NCI-H1417 (cell line): ENCODE results near the gene LGALS3BP.
"Not testable (repeated sequence)": the region's sequence is repeated elsewhere in the genome, so short reads cannot be mapped to it uniquely, and the experiment has no call there.

Experiments used
- DNase-seq, 3 experiments: peaks; one replicate each; lab custom pipeline; 2025; lab: John Stamatoyannopoulos, UW

The LGALS3BP gene, protein sequence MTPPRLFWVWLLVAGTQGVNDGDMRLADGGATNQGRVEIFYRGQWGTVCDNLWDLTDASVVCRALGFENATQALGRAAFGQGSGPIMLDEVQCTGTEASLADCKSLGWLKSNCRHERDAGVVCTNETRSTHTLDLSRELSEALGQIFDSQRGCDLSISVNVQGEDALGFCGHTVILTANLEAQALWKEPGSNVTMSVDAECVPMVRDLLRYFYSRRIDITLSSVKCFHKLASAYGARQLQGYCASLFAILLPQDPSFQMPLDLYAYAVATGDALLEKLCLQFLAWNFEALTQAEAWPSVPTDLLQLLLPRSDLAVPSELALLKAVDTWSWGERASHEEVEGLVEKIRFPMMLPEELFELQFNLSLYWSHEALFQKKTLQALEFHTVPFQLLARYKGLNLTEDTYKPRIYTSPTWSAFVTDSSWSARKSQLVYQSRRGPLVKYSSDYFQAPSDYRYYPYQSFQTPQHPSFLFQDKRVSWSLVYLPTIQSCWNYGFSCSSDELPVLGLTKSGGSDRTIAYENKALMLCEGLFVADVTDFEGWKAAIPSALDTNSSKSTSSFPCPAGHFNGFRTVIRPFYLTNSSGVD

DNA sequence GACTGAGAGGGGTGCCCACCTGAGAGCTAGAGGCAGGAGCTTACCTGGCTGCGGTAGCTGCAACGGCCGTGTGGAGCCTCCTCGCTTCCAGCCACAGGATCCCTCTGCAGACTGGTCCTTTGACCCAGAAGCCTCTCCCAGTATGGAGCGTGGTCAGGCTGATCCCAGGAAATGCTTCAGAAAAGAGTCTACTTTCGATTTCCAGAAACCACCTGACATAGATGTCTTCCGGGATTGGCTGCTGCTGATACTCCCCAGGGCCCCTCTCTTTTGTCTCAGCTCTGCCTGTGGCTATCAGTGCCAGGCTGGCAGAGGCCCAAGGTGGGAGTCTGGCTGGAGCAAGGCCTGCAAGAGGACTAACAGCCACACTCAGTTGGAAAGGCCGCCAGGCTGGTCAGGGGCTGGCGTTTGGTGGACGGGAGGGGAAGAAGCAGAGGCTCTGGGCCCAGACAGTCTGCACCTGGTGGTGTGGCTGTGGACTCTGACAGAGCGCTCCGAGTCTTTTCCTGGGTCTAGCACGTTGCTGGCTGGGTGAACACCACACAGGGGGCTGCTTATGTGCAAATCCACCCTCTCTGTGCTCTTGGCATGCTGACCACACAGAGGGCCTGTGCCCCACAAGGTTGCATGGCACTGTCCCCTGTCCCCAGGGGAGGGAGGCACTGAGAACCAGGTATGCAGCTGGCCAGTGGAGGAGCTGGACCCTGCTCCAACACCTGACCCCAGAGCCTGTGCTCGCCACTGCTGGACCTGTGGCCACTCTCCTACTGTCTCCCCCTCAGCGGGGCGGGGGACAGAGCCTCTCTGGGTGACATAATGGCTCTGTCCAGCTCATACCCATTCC is at the start of gene LGALS3BP:
LGALS3BP (minus strand) TSS at position 144 of the 844 bp plus-strand sequence. CDS start 2,732 bp downstream, outside the sequence.
- DNase-seq = peak; percentile 81 to 95 (median 91)

DNA sequence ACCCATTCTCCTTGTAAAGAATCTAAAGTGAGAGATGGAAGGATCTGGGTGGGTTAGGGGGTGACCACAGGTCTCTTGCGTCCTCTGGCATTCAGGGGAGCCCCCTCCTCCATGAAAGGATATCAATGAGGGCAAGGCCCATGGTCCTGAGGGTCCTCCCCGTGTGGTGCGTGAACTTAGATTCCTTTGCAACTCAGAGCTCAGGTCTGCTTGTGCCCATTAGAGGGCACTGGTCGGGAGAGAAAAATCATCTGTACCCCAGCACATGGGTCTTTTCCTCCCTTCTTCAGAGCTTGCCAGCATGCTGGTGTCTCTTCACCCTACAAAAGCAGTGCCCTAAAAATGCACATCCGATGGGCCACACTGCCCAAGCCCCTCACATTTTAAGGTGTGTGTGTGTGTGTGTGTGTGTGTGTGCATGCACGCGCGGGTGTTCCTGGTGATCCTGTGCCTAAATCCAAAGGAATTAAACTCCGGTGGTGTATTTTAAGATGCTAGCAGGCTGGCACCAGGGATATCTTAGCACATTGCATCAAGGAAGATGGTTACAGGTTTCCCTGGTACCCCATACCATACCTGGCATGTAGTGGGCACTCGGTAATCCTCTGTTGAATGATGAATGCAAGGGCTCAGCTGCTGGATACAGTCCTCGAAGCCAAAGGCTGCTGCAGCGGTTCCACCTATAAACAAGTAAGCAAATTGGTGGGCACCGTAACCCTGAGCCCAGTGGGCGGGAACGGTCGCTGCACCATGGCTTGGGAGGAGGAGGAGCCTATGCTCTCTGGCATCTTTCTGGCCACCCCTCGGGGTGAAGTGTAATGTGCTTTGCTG is 49.0 kb upstream of the LGALS3BP start:
- no peak for DNase-seq

DNA sequence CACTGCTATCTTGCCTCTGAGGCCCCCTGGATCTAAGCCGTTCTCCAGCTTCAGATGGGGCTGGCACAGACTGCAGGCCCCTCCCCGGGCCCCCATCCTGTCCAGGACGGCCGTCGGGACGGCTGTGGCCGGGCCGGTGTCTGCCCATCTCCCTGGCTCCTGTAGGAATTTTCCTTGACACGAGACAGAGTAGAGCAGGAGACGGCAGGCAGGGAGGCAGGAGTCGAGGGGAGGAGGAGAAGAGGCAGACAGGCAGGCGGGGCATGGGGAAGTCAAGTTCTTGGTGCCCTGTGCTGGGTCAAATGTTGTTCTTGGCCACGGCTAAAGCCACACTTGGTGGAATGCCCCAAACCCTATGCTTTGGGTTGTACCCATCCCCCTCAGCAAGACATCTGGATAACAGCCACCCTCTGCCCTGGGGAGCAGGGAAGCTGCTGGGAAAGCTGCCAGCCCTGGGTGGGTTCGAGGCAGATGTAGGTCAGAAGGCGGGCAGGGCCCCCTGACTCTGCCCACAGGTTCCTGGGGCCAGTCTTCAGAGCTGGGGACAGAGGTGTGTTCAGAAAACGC is 48.3 kb upstream of the LGALS3BP start:
- no peak for DNase-seq

DNA sequence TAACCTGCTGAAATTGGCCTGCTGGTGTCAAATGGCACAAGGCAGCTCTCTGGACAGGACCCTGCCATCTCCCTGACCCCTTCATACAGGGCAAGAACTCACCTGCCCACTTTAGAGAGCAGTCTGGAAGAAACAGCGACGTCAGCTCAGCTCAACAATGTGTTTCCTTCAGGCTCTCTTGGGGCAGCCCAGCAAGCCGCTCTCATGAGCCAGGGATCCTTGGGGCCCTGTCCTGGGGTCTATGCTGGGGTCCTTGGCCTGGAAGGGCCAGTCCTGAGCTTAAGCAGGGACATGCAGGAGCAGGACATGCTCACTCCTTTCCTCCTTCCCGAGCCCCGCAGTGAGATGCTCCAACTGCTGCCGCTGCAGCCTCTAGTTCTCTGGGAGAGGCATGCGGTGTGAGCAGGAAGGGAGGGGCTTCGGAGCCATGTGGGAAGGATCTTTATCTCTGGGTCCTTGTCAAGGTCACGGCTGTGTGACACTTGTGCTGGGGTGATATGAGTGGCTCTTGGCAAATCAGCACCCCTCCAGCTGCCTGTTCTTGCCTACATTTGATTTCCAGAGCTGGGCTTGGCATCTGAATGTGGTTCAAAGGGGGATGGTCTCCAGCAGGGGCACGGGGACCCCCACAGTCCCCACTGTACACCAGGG is 47.7 kb upstream of the LGALS3BP start:
- peak in 1 of 3 experiments; percentile 38 for DNase-seq

DNA sequence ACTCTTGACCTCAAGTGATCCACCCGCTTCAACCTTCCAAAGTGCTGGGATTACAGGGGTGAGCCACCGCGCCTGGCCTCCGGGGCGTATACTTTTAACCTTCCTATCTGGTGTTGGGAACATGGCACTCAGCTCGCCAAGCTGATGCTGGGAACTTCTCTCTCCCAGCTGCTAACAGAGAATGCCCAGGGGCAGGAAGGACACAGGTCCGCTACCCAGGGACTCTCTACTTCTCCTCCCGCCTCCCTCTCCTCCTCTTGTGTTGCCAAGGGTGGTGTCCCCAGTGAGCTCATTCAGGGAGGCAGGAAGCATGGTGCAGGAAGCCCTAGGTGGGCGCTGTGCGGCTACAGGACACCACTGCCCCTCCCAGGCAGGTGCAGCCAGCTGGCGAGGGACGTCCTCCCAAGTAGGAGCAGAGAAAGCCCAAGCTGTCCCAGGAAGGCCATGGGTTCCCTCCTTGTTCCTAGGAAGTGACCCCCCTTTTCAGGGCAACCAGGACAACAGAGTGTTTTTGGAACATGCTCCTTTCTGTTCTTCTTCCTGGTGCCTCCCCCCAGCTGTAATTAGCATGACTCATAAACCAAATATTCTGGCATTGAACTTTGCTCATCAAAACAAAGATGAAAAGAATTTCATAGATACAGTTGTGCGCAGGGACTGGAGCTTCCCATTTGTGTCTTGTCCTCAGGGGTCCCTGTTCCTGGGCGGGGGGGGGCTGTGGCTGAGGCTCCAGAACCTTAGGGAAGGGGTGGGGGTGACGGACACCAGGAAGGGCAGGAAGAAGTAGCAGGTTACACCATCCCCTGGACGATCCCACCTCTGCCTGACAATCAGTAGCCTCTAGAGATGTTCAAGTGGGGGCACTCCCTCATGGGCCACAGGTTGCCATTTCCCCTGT is 46.9 kb upstream of the LGALS3BP start:
- peak in 2 of 3 experiments; percentile 19 to 28 for DNase-seq

DNA sequence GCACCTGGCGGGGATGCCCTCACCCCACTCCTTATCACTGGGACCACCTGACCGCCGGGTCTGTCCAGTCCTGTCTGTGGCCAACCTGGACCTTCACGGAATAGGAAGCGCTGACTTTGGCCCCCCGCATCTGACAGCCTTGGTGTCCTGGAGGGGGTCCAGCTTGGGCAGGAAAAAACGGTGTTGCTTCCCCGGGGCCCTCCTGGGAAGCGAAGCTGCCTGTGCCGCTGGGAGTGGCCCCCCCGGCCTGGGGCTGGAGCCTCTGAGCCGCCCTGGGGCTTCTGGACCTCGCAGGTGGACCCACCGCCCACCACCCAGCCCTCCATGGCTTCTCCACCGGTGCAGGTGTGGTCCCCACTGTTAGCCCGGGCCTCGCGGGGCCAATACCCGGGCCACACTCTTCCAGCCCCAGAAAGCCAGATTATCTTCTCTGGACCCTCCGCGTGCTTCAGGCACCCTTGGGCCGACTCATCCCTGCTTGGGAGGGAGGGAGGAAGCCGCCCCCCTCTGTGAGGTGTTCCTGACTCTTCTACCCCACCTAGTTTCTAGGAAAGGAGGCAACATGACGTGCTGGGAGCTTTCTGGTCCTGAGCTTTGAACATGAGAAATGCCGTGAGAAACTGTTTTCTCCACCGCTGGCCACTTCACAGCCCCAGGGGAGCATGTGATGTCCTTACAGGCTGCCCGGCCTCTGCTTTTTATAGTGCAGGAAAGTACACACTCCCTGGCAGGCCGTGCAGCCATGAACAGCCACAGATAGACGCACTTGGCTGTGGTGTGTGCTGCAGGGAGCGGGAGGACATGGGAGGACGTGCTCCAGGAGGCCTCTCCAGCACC is 45.4 kb upstream of the LGALS3BP start:
- peak in 2 of 3 experiments; percentile 18 to 84 for DNase-seq

DNA sequence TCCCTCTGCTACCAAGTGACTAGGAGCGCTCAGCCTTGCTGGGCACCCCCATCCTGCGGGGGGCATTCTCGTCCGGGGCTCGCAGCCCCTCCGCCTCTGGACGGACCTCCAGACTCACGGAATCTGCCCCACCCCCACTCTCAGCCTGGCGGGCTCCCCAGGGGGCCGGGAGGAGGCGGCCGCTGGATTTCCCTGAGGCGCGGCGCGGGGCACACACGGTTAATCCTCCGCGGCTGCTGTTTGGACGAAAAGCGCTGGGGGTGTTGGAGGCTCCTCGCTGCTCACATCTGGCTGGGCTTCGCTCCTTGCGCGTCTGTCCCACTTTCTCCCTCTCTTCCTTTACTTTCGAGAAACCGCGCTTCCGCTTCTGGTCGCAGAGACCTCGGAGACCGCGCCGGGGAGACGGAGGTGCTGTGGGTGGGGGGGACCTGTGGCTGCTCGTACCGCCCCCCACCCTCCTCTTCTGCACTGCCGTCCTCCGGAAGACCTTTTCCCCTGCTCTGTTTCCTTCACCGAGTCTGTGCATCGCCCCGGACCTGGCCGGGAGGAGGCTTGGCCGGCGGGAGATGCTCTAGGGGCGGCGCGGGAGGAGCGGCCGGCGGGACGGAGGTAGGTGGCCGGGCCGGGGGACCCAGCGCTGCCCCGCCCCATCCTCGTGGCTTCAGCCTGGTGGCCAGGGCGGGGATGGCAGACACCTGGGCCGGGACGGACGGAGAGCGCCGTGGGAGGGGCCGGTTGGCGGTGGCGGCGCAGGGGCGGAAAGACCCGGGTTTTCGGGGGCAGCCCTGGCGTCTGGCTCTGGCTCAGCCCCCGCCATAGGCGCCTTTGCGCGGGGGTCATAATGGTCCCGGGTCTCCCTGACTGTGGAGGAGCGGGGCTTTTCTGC is 44.4 kb upstream of the LGALS3BP start, which contains the start of gene C1QTNF1:
C1QTNF1 (plus strand) TSS at position 284 of the 886 bp plus-strand sequence. CDS start 19,800 bp downstream, outside the sequence.
- DNase-seq = peak; percentile 30 to 65 (median 58)

DNA sequence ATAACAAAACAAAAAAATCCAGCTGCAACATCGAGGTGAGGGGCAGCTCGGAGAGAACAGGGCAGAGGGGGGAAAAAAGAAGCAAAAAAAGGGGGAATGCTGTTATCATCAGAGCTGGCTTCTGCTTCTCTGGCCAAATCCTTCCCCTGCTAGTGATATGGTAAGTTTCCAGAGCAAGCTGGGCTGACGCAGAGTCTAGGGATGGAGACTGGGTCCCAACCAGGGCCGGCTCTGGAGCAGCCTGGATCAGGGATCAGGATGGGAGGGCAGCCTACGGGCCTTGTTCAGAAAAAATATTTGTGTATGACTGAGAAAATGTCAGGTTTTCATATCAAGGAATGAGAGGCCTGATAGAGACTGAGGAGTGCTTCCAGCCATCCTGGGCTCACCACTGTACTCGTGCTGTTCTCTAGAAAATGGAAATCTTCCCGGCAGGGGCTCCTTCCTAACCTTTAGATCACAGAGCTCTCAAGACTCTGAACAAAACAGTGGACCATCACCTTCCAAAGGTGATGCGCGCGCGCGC is 43.5 kb upstream of the LGALS3BP start:
- no peak for DNase-seq

DNA sequence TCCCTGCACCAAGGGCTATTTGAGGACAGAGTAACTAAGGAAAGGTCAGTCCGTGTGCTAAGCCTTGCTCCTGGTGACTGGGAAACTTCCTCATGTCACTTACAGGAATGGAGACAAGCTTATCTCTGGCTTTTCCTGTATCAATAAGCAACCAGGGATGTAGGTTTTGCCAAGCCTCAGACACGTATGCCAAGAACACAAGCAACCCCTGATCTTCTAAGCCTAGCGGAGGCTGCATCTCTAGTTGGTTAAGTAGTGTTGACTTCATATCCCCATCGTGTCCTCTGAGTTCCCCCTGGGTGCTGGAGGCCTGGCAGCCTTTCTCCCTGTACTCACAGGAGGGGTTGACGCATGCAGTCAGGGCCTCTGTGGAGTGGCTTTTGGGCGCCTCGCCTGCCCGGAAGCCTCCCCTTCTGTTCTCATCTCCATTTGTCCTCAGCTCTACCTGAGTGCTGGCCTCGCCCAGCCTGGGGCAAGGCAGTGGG is 42.8 kb upstream of the LGALS3BP start:
- no peak for DNase-seq

DNA sequence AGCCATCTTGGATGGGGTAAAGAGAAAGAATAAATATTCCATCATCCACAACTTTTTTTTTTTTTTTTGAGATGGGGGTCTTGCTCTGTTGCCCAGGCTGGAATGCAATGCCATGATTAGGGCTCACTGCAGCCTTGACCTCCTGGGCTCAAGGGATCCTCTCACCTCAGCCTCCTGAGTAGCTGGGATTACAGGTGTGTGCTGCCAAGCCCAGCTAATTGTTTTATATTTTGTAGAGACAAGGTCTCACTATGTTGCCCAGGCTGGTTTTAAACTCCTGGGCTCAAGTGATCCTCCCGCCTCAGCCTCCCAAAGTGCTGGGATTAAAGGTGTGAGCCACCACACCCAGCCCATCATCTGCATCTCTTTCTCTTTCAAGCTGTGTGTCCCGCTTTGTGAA is 42.2 kb upstream of the LGALS3BP start:
- not testable (repeated sequence) for DNase-seq

DNA sequence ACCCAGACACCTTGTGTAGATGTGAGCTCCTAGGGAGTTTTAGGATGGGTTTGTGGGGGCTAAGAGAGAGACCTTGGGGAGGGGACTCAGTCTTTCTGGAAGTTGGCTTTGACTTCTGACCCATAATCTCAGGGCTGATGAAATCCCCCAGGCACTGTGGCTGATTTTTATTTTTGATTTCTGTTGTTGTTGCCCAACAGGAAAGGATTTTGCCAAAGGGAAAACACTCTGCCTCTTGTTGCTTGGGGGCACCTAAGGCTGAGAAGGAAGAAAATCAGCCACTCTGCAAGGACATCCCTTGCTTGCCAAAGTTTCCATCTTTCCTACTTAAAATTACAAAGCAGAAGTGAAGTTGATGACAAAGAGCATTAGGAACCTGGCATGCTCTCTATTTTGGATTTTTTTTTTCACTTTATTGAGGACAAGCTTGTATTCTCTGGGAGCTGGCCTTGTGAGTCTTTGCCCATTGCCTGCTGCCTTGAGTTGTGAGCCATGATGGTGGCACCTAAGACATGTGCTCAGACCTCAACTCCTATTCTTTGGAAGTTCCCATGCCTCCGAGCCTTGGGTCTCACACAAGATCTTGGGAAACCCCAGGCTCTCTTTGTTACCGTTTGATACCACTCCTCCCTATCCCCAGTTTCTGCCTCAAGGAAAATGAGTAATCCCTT is 41.0 kb upstream of the LGALS3BP start:
- no peak for DNase-seq

DNA sequence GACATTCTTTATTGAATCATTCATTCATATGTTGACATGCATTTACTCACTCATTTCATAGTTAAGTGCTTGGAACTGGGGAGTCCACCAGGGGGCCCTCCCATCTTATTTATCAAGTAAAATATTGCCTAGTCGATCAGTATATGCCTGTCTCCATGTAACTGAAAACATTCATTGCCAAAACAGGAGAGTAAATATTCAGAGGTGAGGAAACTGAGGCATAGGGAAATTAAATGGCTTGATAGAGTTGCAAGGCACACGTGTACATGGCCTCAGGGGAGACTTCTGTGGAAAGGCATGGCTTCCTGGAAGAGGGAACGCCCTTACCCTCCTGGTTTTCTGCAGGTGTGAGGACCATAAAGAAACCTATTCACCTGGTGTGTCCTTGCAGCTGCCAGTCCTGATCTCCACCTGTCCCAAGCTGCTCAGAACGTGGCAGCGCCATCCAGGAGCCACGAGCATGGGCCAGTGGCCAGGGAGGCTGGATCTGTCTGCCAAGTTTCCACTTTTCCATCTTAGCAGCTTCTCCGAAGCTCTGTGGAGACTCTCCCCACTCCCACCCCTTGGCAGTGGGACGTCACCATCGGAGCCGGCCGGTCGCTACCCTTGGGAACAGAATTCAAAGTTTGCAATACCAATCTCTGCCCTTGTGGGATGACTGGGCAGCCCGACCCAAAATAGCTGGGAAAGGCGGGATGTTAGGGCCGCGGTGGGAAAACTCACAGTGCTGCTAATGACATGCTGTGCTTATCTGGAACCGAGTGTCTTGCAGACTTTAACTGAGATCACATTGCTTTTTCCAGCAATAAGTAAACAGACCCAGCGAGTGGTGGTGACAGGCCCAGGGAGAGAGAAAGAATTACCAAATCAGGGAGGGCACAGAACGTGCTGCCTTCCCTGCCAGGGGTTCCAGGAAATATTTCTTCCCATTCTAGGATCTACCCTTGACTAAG is 40.2 kb upstream of the LGALS3BP start:
- DNase-seq = peak; percentile 53 to 83 (median 62)

DNA sequence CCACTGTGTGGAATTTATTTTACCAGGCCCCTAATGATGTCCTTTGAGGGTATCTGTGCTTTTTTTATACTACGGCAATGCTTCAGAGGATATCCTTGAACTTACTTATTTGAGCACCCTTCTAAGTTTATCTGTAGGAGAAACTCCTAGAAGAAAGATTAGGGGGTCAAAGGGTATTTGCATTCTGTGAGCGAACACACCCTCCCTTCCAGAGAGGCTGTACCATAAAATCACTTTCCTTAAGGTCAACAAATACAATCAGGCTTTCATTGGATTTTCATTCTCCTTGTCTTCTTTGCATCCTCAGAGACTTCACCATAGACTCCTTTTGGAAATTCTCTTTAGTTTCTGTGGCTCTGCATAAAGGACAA is 39.5 kb upstream of the LGALS3BP start:
- no peak for DNase-seq

DNA sequence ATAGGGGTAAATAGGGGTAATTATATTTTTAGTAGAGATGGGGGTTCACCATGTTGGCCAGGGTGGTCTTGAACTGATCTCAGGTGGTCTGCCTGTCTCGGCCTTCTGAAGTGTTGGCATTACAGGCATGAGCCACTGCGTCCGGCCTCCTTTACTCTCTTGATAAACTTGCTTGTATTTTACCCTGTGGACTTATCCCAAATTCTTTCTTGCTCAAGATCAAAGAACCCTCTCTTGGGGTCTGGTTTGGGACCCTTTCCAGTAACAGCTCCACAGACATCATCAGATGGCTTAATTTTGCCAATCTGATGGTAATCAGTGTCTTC is 38.6 kb upstream of the LGALS3BP start:
- no peak for DNase-seq

DNA sequence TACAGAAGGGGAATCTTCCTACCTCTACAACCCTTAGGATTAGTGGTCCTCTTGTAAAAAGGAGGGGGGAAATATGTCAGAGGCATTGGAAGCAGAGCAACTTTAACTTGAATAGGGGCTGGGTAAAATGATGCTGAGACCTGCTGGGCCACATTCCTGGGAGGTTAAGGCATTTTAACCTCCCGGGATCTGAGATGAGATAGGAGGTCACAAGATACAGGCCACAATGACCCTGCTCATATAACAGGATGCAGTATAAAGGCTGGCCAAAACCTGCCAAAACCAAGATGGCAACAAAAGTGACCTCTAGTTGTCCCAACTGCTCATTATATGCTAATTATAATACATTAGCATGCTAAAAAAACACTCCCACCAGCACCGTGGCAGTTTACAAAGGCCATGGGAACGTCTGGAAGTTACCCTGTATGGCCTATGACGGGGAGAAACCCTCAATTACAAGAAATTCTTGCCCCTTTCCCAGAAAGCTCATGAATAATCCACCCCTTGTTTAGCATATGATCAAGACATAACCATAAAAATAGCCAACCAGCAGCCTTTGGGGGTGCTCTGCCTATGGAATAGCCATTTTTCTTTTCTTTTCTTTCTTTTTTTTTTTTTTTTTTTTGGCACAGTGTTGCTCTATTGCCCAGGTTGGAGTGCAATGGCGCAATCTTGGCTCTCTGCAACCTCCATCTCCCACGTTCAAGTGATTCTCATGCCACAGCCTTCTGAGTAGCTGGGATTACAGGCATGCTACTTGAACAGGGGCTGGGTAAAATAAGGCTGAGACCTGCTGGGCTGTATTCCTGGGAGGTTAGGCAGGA is 38.0 kb upstream of the LGALS3BP start:
- DNase-seq = no peak
